ENCODE data around the gene APOL2.

GRCh38 chr22:36238373-36239149 lies 766 bp downstream of the APOL2 start:
- no peak for TF ChIP-seq CTCF (IDR thresholded peaks at IDR 0.05)
- no peak for TF ChIP-seq POLR2A (IDR thresholded peaks at IDR 0.05)
